Thyroid gland (tissue), 4 donors: Measurements from ENCODE around the gene MED17. TPM values are rescaled to one million over a fixed set of nuclear protein-coding genes. Genes with fewer than 3 reads are reported as not detected.

Experiments used
- DNase-seq, 2 donors: peaks; one replicate each; pipeline ENCODE4 v3.0.0-alpha.2; 2019
- H3K27ac ChIP-seq, 3 donors: fragments of 200-600 bp; sonication (generic); 1 replicate in 2 of 3; 2 replicates in 1 of 3; pipeline ENCODE4 v1.5.1; 2016 to 2019; ENCODE audit warnings: mild to moderate bottlenecking in 1 of 3, moderate library complexity in 1 of 3
- H3K27me3 ChIP-seq: fragments of 200-600 bp; sonication (generic); one replicate; pipeline ENCODE4 v1.5.1; 2019
- H3K36me3 ChIP-seq, 2 donors: fragments of 200-600 bp; sonication (generic); one replicate each; pipeline ENCODE4 v1.5.1; 2016 to 2019
- H3K4me1 ChIP-seq, 2 donors: fragments of 200-600 bp; sonication (generic); one replicate each; pipeline ENCODE4 v1.5.1; 2017 to 2019
- H3K4me3 ChIP-seq, 3 donors: fragments of 200-600 bp; sonication (generic); replicated peaks in 1 of 3; 1 replicate in 2 of 3; 2 replicates in 1 of 3; pipeline ENCODE4 v1.5.1; 2016; ENCODE audit warnings: mild to moderate bottlenecking in 1 of 3
- H3K9me3 ChIP-seq: fragments of 200-600 bp; sonication (generic); one replicate; pipeline ENCODE4 v1.5.1; 2017
- POLR2A ChIP-seq, 2 donors: fragments of 450-650 bp; IDR thresholded peaks; one replicate each; pipeline ENCODE4 v1.6.1; 2017; ENCODE audit warnings: antibody characterized with exemption in 2 of 2, mild to moderate bottlenecking in 2 of 2, moderate library complexity in 1 of 2
- WGBS, 2 donors: methylation state at CpG; one replicate each; pipeline ENCODE4 v1.1.5; 2017; 5-methylcytosine and 5-hydroxymethylcytosine counted together
- intact Hi-C: fragments of 100-400 bp; cut with DNase I; formaldehyde crosslinking; loops from one replicate; pipeline ENCODE4 v1.15.1; 2023
- total RNA-seq, 4 donors: library from RNA; depleted of rRNA; stranded (reverse); fragments of >200 nt; gene quantifications; one replicate each; pipeline ENCODE4 v1.2.3, GENCODE V29; 2016
- TF ChIP-seq, protein P1 (sequence below), 6 experiments: fragments of 200-600 bp in 3 of 6; fragments of 450-650 bp in 3 of 6; sonication (generic) in 3 of 6; IDR thresholded peaks; one replicate each; pipeline ENCODE4 v1.5.1; 2016 to 2019; ENCODE audit warnings: antibody characterized with exemption in 6 of 6, mild to moderate bottlenecking in 2 of 6, inconsistent platforms in 1 of 6, moderate library complexity in 1 of 6

MED17 gene
- total RNA-seq, 4 donors from 2014 or later, result 34.6 to 56.3 (median 35.4) TPM

DNA sequence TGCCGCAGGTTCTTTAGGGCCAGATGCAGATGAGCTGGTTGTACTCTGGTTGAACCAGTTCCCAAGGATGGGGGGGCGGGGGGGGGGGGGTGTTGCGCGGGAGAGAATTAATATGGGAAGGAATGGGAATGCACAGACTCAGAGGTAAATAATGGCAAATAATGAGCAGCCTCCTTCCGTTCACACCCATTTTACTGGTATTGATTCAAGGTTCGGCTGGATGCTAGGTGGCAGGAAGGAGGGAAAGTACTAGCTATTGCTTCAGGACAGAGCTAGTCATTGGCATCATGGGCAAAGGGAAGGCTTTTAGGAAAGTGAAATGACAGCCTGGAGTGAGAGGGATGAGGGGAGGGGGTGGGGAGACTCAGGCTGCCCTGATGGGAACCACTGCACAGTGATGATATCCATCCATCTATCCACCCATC lies 66.5 kb downstream of the MED17 start, which contains the start of gene VSTM5:
Gene VSTM5, minus strand, starts transcription at position 25 of the 425 bp plus-strand sequence. CDS start 116 bp downstream, outside the sequence.
- Histone ChIP-seq H3K36me3 (no peaks in the 10 kb centered on the region), H3K4me1 (peaks cover 0 to 4% of the 10 kb centered on the region in 2 donors), H3K9me3 (no peaks in the 10 kb centered on the region), H3K27ac (peak within 1 kb of the TSS in 1 of 3 donors; percentile 53), H3K4me3 (peak within 1 kb of the TSS in 2 of 3 donors; percentile 32), H3K27me3 (no peaks in the 10 kb centered on the region)
- intact Hi-C loops, result no loop called here
- DNase-seq, result no peak
- TF ChIP-seq POLR2A (IDR thresholded peaks at IDR 0.05), result no peak
- TF ChIP-seq, protein P1, sequence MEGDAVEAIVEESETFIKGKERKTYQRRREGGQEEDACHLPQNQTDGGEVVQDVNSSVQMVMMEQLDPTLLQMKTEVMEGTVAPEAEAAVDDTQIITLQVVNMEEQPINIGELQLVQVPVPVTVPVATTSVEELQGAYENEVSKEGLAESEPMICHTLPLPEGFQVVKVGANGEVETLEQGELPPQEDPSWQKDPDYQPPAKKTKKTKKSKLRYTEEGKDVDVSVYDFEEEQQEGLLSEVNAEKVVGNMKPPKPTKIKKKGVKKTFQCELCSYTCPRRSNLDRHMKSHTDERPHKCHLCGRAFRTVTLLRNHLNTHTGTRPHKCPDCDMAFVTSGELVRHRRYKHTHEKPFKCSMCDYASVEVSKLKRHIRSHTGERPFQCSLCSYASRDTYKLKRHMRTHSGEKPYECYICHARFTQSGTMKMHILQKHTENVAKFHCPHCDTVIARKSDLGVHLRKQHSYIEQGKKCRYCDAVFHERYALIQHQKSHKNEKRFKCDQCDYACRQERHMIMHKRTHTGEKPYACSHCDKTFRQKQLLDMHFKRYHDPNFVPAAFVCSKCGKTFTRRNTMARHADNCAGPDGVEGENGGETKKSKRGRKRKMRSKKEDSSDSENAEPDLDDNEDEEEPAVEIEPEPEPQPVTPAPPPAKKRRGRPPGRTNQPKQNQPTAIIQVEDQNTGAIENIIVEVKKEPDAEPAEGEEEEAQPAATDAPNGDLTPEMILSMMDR (IDR thresholded peaks at IDR 0.05), result no peak
- WGBS, 2 donors, result 28 to 40% methylated on average over 5 to 6 of the region's 6 CpGs

DNA sequence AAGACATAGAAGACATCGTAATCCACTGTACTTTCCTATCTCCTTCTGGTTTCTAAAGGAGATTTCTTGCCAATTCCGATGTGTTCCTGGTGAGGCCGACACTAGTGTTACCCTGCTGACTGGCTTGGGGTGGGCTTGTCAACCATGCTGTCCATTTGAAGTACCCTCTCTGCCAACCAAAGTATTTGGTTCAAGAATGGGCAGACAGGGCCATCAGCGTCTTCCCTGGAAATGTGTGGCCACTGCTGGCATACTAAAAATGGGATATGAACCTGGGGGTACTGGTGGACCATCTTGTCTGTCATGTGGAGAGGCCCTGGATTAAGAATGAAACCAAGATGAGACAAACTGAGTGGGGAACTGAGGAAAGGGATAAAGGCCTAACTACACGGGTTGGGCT lies 68.2 kb downstream of the MED17 start:
- no peak overlapping the region for H3K27ac ChIP-seq
- DNase-seq, result no peak
- intact Hi-C loops, result no loop called here

GRCh38 chr11:93857413-93858120 lies 73.5 kb downstream of the MED17 start:
- TF ChIP-seq, protein P1 (IDR thresholded peaks at IDR 0.05), result no peak
- no peak for TF ChIP-seq POLR2A (IDR thresholded peaks at IDR 0.05)
- Histone ChIP-seq H3K4me3 (no peak overlapping the region), H3K27ac (no peak overlapping the region), H3K4me1 (peaks cover 0 to 10% of the 10 kb centered on the region in 2 donors), H3K36me3 (no peaks in the 10 kb centered on the region), H3K9me3 (no peaks in the 10 kb centered on the region), H3K27me3 (no peaks in the 10 kb centered on the region)
- no peak for DNase-seq
- 68 to 70% methylated on average over 3 of the region's 3 CpGs for WGBS, 2 donors
- intact Hi-C loops, result no loop called here

More for the DNA sequence above, 68.2 kb downstream of the MED17 start:
- H3K9me3 ChIP-seq, result no peaks in the 10 kb centered on the region
- H3K36me3 ChIP-seq, result no peaks in the 10 kb centered on the region
- no peak overlapping the region for H3K4me3 ChIP-seq
- no peak for TF ChIP-seq POLR2A (IDR thresholded peaks at IDR 0.05)
- TF ChIP-seq, protein P1 (IDR thresholded peaks at IDR 0.05), result no peak
- WGBS, 2 donors, result 97 to 98% methylated on average over 5 of the region's 5 CpGs
- H3K4me1 ChIP-seq, result peaks cover 0 to 6% of the 10 kb centered on the region in 2 donors
- H3K27me3 ChIP-seq, result no peaks in the 10 kb centered on the region

DNA sequence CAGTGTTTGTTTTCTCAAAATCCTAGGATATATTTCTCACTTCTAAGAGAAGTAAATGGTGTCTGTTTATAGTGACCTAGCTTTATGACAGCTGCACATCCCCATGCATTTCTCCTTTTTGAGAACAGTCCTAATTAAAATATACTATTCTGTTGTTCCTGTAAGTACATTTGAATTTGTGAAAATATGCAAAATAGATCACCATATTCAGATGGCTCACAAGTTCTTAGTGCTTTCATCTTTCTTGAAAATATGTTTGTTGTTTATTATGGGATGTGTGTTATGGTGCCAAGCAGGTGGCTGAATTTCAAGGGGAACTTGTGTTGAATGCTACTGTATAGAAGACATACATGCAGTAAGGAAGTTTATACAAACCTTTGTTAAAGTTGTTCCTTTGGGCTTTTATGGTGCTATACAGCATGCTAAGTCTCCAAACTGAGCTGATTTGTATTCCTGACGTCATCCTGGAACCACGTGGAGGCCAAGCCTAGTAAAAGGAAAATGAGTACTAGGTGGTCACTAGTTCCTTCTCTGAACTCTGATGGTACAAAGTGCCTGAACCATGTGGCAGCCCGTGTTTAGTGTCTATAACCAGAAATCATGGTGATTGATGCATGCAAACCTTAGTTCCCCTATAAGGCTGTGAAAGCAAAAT lies 74.2 kb downstream of the MED17 start:
- Histone ChIP-seq H3K9me3 (no peaks in the 10 kb centered on the region), H3K27me3 (no peaks in the 10 kb centered on the region), H3K4me1 (peaks cover 0 to 10% of the 10 kb centered on the region in 2 donors), H3K27ac (no peak overlapping the region), H3K36me3 (no peaks in the 10 kb centered on the region), H3K4me3 (no peak overlapping the region)
- intact Hi-C loops, result no loop called here
- WGBS, 2 donors, result 51 to 55% methylated on average over 3 of the region's 3 CpGs
- no peak for DNase-seq
- TF ChIP-seq, protein P1 (IDR thresholded peaks at IDR 0.05), result no peak
- no peak for TF ChIP-seq POLR2A (IDR thresholded peaks at IDR 0.05)

DNA sequence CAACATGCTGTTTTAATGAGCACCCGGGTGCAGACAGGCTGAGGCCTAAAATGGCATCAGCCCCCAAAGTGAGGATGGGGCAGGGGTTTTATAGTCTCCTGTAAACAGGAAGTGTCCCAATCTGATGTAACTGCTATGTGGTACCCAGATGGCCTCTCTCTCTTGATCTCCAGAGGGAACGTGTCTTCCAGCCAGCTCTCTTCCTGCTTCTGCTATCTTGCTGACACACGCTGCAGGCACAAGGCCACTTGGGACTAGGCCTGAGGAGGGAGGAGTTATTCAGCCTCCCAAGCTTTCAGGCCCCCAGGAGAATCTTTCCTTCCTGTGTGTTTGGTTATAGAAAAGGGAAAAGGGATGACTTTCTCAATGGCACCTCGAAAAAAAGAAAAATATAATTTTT lies 77.7 kb downstream of the MED17 start:
- H3K27me3 ChIP-seq, result no peaks in the 10 kb centered on the region
- no peaks in the 10 kb centered on the region for H3K36me3 ChIP-seq
- no peak overlapping the region for H3K4me3 ChIP-seq
- intact Hi-C loops, result no loop called here
- H3K9me3 ChIP-seq, result no peaks in the 10 kb centered on the region
- no peak overlapping the region for H3K27ac ChIP-seq
- 73 to 77% methylated on average over 4 of the region's 4 CpGs for WGBS, 2 donors
- DNase-seq, result no peak
- TF ChIP-seq, protein P1 (IDR thresholded peaks at IDR 0.05), result no peak
- TF ChIP-seq POLR2A (IDR thresholded peaks at IDR 0.05), result no peak
- H3K4me1 ChIP-seq, result peaks cover 0 to 10% of the 10 kb centered on the region in 2 donors
